IPS-NIHi11 (cell line): ENCODE measurements around the gene RPIA.
"Not testable (repeated sequence)": the region's sequence is repeated elsewhere in the genome, so short reads cannot be mapped to it uniquely, and the experiment has no call there.

Source experiments
- DNase-seq: peaks from one replicate; pipeline ENCODE4 v3.0.0; 2012; ENCODE audit warnings: mixed read lengths, low spot score

The RPIA gene

DNA sequence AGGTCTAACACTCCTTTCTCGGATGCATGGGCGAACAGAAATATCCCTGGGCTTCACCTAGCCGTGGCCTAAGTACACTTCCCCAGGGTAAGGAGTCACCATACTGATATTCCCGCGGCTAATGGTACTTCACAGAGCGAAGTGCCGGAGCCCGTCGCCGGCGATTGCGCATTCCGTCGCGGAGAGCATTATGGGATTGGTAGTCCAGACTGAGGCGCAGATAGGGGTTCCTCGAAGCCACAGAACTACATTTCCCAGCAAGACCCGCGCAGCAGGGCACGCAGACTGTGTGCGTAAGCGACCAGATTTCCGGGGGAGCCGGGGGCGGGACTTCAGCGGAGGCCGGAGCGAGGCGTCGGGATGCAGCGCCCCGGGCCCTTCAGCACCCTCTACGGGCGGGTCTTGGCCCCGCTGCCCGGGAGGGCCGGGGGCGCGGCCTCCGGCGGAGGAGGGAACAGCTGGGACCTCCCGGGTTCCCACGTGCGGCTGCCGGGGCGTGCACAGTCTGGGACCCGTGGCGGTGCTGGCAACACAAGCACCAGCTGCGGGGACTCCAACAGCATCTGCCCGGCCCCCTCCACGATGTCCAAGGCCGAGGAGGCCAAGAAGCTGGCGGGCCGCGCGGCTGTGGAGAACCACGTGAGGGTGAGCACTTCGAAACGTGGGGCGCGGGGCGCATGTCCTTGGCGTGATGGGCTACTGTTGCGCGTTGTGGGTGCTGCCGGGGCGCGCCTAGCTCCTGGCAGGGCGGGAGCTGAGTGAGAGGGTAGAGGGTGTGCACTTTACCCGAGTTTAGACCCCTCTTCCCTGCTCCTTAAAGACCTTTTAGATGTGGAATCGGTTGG is at the start of gene RPIA:
Gene RPIA, plus strand, starts transcription at position 335 of the 845 bp plus-strand sequence. Its CDS starts 26 bp downstream, at position 361.
- peak; percentile 97 for DNase-seq

DNA sequence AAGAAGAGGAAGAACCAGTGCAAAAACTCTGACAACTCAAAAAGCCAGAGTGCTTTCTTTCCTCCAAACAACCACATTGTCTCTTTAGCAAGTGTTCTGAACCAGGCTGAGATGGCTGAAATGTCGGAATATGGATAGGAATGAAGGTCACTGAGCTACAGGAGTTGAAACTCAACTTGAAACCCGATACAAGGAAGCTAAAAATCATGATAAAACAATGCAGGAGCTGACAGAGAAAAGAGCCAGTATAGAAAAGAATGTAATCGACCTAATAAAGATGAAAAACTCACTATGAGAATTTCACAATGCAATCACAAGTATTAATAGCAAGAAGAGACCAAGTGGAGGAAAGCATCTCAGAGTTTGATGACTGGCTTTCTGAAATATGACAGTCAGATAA is 49.2 kb upstream of the RPIA start:
- DNase-seq: no peak

DNA sequence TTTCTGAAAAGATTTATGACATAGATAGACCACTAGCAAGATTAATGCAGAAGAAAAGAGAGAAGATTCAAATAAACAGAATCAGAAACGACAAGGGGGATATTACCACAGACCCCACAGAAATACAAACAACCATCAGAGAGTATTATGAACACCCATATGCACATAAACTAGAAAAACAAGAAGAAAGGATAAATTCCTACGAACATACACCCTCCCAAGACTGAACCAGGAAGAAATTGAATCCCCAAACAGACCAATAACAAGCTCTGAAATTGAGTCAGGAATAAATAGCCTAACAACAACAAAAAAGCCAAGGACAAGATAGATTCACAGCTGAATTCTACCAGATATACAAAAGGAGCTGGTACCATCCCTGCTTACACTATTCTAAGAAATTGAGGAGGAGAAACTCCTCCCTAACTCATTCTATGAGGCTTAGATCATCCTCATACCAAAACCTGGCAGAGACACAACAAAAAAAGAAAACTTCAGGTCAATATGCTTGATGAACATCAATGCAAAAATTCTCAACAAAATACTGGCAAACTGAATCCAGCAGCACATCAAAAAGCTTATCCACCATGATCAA is 46.1 kb upstream of the RPIA start:
- DNase-seq: not testable (repeated sequence)

DNA sequence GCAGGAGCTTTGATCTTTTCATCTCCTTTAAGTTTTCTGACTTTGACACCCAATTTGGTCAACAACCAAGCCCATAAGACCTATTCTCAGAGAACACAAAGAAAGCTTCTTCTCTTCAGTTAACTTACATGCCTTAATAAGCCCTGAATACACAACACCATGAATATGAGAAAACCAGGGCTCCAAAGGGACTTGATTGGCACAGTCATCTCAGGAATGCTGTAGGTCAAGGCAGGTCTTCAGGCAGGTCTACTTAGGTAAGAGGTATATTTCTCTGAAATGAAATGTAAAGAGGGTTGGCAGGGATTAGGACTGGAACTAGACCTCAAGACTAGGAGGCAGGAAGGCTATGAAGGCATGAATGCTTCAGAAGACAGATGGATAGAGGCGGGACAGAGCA is 39.8 kb upstream of the RPIA start:
- no peak for DNase-seq

DNA sequence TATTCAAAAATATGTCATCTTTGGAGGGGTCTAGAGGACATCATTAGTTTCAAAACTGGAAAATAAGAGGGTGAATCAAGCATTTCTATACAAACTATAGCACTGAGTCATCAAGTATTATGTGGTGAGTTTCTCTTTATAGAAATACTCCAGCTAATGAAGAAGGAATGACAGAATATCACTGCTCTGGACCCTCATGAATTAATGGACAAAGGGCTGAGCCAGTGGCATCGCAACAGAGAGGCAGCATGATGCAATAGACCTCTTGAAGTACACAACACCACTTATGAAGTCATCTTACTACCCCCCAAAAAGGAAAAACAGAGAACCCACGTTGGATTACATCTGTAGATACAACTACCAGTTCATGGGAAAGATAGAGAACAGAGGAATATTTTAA is 36.8 kb upstream of the RPIA start:
- DNase-seq: no peak

DNA sequence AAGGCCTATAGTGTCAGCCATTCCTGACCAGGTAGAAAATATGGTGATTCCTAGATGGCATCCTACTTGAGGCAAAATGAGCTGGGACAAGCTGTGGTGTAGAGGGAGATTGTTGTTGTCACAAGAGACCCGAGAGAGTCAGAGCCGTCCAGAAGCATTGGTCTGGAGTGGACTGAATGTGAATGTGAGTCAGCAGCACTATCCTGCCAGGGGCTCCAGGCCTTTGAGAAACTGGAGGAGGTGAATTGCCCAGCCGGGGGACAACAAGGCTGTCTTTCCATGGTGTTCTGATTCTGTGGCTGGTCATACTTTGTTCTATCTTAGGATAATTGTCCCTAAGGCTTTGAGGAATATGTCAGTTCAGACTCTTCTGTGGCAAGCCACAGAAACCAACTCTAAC is 34.8 kb upstream of the RPIA start:
- no peak for DNase-seq

DNA sequence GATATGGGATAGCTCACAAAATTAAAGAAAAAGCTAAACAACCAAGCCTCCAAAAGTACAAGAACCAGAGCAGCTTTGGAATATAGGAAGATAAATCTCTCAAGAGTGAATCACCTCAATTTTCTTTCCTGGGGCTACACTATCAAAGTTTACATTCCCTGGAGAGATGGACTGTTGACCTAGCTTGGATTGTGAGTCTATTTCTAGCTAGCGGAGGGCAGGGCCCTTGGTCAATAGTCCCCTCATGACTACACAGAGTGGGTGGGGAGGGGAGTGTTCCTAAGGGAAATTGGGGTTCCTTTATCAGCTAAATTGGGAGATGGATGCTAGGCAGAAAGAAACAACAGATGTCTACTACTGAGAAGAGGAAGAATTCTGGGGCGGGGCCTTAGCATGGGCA is 34.3 kb upstream of the RPIA start:
- DNase-seq: no peak

DNA sequence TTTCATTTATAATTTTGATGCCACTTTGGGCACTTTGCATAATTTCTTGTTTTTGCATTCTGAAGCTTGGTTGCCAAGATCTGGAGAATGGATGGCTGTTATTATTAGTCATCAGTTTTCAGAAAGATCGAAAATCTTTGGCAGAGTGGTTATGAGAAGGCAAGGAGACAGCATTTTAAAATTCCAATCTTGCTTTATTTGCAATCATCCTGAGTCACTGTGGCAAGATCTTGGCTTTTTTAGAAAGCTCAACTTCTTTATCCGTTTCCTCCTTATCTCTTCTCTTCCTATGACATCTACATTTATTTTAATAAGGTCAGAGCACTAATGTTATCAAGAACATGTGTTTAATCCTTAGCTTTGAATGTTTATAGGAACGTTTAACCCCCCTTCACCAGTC is 33.1 kb upstream of the RPIA start:
- DNase-seq: no peak

DNA sequence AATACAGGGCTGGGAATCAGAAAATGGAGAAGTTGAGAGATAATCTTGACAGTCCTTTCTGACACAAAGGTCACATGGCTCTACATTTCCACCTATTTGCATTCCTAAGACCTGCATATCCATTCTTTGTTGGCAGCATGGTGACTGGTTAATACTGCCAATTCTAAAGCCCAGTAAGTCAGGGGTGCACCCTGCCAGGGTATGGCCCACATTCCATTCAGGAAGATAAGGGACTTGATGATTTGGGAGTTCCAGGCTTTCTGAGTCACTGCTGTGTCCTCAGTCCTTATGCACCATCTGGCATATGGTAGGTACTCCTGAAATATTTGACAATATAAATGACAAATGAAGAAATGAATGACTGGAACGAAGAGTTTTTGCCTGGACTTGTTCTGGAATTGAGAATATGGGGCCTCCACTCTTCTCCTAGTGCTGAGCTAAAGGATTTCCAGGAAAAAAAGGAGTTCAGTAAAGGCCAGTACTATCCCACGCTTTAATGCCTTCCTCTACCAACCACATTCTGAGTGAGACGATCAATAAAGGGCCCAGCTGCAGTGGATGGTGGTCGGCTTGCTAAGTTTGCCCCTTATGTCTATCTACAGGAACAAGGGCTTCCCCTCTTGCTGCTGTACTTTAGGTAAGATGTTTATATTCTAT is 32.5 kb upstream of the RPIA start:
- no peak for DNase-seq

DNA sequence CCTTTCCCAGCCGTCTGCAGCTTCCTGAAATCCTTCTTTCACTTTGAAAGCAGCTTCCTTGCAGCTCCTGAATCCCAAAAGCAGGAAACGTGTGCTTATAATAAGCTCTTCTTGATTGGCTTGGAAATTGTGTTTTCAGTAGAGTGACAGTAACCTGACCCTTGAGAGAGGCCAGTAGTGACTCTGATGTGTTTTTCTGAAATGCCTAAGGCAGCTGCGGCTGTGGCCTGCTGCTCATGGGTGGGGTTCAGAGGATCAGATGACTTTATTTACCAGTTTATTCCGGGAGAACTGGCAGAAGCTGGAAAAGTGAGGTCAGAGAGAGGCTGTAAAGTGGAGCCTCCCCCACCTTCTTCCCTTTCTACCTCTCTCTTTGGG is 31.9 kb upstream of the RPIA start:
- peak; percentile 46 for DNase-seq

DNA sequence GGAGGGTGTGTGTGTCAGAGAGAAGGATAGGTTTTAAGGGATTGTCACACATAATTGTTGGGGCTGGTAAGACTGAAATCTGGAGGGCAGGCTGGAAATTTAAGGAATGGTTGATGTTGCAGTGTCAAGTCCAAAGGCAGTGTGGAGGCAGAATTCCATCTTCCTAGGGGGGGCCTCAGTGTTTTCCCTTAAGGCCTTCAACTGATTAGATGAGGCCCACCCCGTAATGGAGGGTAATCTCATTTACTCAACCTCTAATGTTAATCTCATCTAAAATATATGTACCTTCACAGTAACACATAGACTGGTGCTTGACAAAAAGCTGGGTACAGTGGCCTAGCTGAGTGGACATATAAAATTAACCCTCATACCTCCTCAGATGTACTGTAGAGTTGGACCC is 30.9 kb upstream of the RPIA start:
- no peak for DNase-seq

DNA sequence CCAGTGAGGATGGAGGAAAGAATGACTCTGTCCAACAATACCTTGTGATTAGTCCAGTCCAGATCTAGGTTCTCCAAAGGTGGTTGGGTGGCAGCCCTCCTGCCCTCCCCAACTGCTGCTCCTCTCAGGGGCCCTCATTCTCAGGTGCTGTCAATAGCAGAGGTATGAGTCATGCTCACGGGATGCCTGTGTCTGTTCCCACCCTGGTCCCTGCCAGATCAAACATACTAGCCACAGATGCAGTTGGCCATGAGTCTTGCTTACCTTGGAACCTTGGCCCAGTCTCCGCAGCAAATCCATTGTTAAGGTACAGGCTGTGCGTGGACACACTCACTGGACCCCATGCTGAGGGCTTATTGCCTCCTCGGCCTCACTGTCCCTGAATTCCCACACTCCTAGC is 24.9 kb upstream of the RPIA start:
- DNase-seq: no peak

DNA sequence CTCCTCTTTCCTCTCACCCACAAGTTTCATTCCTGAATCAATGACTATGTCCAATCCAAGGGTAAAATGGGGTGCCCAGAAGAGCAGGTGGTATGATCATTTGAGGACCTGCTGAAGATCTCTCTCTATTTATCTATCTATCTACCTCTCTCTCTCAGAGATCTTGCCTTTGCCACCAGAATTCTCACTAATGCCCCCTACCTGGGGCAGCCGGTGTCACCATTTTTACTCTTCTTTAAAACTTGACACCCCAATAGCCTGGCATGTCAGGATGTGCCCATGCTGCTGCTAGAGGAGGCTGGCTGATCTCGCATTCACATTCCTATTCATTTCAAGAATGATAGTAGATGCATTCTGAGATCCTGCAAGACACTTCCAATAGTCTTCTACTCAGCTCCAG is 24.3 kb upstream of the RPIA start:
- no peak for DNase-seq

DNA sequence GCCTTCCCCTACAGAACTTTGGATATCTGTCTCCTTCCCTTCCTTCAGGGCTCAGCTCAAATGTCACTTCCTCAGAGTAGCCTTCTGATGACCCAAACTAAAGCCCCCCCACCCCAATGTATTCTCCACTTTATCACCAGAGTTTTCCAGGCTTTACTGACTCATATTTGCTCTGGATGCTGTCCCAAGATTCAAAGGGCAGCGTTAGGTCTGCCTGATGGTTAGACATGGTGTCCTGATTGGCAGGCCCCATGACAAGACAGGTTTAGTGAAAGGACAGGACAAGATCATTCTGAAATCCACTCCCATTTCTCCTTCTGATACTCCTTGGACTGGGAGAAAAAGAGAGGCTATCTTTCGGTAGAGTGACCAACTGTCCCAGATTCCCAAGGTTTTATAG is 22.6 kb upstream of the RPIA start:
- DNase-seq: no peak

DNA sequence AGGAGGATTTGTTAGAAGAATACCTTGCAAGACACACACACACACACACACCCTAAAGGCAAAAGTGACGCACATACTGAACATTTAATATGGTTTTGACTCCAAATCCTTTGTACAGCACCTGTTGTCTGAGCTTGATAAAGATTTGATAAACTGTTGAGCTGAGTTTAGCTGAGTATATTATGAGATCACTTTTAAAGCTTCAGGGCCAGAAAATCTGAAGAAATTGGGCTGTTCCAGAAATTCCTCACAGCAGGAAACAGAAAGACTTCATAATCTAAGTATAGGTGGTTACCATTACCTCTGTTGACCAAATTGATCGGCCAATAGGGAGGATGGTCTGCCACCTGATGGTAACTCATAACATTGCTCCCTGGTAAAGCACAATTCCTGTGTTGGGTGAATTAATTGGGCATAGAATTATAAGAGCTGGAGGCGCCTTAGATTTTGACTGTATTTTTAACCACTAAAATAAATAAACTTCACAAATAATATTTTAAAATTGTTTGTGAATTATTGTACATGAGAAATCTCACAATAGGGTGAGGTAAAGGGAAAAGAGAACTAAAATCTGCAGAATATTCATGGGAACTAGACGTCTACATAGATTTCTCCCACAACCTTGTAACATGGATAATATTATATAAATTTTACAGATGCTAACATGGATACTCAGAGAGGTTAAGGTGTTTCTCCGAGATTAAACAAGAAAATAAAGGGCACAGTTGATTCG is 21.8 kb upstream of the RPIA start:
- DNase-seq: peak; percentile 75

DNA sequence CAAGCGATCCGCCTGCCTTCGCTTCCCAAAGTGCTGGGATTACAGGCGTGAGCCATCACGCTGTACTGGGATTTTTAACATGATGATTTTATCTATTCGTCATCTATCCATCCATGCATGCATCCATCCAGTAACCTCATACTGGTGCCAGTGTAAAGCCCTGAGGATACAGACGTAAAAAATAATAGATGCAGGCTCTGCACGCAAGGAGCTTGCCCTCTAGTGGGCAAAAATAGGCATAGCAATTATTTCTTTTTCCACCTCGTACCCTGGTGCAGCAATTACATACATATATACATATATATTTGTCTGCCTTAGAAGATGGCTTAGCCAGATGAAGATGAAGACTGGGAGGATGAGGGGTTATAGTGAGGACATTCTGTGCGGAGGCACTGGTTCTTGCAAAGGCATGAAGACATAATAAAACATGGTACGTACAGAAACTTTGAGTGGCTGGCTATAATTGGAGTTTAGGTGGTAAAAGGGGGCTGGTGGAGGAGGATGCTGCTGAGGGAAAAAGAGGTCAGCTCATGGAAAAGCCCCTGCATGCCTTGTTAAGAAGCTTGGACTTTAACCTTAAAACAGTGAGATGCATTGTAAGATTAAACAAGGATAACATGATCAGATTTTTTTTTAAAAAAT is 19.6 kb upstream of the RPIA start:
- peak; percentile 70 for DNase-seq

DNA sequence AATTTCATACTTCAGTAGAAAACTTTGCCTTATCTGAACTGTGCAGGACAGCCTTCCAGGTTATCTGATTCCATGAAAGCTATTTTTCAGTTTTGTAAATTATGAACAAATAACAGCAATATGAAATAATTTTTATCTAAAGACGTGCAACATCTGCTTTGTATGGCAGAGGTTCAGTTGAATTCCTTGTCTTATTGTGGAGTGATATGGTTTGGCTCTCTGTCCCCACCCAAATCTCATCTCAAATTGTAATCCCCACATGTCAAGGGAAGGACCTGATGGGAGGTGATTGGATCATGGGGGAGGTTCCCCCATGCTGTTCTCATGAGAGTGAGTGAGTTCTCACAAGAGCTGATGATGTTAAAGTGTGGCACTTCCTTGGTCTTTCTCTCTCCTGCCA is 18.1 kb upstream of the RPIA start:
- no peak for DNase-seq

DNA sequence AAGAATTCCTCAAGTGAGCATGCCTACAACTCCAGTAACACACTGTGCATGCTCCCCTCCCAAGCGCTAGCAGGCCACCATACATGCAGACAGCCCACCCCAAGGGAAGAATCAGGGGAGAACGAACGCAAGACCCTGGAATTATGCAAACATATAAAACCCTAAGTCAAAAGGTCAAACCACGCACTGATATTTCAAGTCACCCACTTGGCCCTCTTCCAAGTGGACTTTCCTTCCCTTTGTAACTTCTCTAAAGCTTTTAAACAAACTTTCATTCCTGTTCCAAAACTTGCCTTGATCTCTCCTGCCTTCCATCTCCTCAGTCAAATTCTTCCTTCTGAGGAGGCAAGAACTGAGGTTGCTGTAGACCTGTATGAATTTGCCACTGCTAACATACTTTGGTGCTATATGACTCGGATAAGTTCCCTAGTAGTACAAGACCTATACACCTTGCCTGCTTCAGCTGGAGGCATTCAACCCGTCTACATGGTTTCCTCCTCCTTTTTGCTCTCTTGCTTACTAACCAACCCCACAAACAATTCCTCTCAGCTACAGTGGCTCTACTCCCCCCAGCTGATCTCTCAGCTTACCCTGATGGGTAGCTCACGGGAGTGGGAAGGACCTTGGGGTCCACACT is 11.1 kb upstream of the RPIA start:
- DNase-seq: no peak

DNA sequence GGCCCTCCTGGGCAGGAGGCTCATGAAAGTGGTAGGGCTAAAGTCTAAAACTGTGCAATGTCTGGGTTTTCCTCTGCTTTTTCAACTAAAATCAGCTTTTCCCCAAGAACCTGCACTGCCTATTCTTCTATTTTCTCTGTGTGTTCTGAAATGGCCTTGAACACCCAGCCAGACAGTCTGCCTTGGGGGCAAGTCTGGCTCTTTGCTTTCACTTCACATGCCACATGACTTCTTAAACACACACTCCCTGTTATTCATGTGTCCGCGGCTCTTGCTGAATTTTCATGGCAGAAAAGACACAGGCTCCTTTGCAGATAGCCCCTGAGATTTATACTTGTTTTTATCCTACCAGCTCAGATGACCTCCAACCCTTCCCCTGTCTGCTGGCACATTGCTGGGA is 10.6 kb upstream of the RPIA start:
- no peak for DNase-seq

DNA sequence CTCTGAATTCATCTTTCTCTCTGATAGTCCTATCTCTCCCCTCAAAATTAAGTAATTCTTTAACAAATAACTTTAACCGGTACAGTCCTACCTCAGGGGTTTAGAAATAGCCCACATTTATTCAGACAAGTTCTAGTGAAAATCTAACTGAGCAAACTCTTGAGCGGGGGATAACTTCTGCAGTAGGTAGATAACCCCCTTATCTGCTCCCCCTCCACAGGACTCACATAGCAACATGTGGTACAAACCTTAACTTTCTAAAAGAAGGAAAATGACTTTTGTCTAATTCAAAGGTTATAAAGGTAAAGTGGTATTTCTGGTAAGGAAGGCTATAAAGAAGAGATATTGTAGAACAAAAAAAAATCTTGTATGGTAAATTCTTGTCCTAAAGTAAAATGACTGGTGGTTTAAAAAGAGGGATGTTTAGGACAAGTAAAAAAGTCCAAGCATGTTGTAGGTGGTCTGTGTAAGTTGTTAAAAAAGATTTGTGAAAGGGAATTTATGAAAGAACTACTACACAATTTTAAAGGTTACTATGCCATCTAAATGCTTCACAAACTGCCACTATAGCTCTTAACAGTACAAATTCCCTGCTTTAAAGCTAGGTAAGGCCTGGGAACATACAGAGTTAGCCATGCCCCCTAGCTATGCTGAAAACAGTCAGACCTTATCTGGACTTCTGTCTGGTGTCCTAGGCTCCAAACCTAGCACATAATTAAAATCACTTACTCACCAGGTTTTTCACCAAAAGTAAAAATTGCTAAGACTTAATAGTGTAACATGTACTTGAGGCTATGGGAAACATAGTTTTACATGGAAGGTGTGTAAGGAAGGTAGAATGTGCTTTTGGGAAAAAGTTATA is 8.1 kb upstream of the RPIA start:
- no peak for DNase-seq

DNA sequence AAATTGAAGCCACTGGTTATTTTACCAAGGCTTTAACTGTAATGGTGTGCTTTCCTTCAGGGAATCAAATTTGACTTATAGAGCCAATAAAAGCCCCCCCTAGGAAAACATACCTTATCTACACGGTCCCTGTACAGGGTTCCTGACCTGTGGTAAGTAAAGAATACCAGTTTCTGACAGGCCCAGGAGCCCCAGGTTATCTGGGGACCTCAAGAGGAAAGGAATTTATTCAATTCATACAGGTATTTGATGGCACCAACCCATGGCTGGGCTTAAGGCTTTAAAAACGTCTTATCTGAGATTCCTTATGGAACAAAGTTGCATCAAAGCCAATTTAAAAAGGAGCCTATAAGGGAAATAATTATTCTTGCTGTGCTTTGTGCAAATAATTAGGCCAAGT is 7.0 kb upstream of the RPIA start:
- DNase-seq: no peak
